ENCODE measurements around the gene TOR2A. TPM values are rescaled to one million over a fixed set of nuclear protein-coding genes. Genes with fewer than 3 reads are reported as not detected.

The TOR2A gene
- polyA plus RNA-seq, 1 donor (not counting 4 experiments of a cell fraction or from before 2014, with no cell fraction given) = 2.3 TPM

DNA sequence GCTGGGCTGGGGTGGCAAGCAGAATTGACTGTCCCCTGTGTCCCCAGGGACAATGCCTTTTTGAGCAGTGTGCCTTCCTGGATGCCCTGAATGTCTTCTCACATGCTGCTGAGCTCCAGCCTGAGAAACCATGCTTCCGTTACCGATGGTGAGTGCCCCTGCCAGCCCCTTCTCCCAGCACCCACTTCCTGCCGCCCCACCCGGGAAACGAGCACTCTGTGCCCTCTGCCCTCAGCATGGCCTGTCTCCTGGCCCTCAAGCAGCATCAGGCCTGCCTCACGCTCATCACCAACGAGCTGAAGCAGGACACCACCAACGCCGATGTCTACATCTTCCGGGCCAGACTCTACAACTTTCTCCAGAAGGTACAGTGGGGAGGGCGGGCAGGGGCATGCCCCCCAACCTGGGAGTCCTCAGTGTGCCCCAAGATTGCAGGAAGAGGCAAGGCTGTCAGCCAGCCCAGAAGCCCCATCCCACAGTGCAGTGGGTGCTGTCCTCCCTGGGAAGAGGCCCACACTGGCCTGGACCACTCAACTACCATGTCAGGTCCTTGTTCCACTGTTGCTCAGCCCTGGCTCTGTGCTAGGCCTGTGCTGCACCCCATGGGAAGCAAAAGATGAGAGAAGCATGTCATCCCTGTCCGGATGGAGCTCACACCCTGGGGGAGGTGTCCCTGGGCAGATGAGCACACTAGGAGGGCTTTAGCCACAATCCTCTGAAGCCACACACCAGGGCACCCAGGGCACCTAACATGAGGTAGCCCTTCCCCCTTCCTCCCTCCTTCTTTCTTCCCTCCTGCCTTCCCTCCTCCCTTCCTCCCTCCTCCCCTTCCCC, 14.8 kb downstream of the TOR2A start:
- Histone ChIP-seq H4K20me1 (ENCODE audit: control insufficient read depth, extremely low read depth, insufficient read depth, low read length) (no peaks in the 10 kb centered on the region), H3K36me3 (ENCODE audit: control insufficient read depth in 2 of 2, extremely low read depth in 1 of 2, insufficient read depth in 2 of 2, low read length in 2 of 2) (no peaks in the 10 kb centered on the region), H3K9me1 (ENCODE audit: control insufficient read depth, extremely low read depth, insufficient read depth, low read length) (no peaks in the 10 kb centered on the region), H3K4me1 (ENCODE audit: control insufficient read depth, extremely low read depth, insufficient read depth, low read length) (peaks cover 20% of the 10 kb centered on the region), H3K4me2 (ENCODE audit: control insufficient read depth, extremely low read depth, insufficient read depth, low read depth, low read length) (no peak overlapping the region), H3K27ac (ENCODE audit: control insufficient read depth, insufficient read depth, low read length) (no peak overlapping the region), H3K9ac (ENCODE audit: control insufficient read depth, extremely low read depth, insufficient read depth, low read length) (no peak overlapping the region), H2AFZ (ENCODE audit: control insufficient read depth, low read length) (no peak overlapping the region), H3K4me3 (ENCODE audit: control insufficient read depth in 2 of 3, extremely low read depth in 1 of 3, insufficient read depth in 2 of 3, low read depth in 1 of 3, low read length in 3 of 3) (no peak overlapping the region), H3K79me2 (ENCODE audit: control insufficient read depth, insufficient read depth, low read length) (no peaks in the 10 kb centered on the region), H3K9me3 (ENCODE audit: control insufficient read depth, low read depth, low read length) (no peaks in the 10 kb centered on the region), H3K27me3 (ENCODE audit: control insufficient read depth, extremely low read depth, insufficient read depth, low read length) (no peaks in the 10 kb centered on the region)
- dilution Hi-C loops (cut with MboI; ENCODE audit: extremely low pct_ligation_motif_present, low sequenced_read_pairs) = no loop called here
- TF ChIP-seq, protein P1, sequence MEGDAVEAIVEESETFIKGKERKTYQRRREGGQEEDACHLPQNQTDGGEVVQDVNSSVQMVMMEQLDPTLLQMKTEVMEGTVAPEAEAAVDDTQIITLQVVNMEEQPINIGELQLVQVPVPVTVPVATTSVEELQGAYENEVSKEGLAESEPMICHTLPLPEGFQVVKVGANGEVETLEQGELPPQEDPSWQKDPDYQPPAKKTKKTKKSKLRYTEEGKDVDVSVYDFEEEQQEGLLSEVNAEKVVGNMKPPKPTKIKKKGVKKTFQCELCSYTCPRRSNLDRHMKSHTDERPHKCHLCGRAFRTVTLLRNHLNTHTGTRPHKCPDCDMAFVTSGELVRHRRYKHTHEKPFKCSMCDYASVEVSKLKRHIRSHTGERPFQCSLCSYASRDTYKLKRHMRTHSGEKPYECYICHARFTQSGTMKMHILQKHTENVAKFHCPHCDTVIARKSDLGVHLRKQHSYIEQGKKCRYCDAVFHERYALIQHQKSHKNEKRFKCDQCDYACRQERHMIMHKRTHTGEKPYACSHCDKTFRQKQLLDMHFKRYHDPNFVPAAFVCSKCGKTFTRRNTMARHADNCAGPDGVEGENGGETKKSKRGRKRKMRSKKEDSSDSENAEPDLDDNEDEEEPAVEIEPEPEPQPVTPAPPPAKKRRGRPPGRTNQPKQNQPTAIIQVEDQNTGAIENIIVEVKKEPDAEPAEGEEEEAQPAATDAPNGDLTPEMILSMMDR (optimal IDR thresholded peaks at IDR 0.05 in 1 of 3, IDR thresholded peaks at IDR 0.05 in 1 of 3, conservative IDR thresholded peaks at IDR 0.05 in 1 of 3; ENCODE audit: extremely low read depth in 1 of 3, insufficient read depth in 2 of 3, low read length in 3 of 3) = no peak
- TF ChIP-seq EZH2 (IDR thresholded peaks at IDR 0.05; ENCODE audit: low read length) = no peak
- FAIRE-seq (no peak), DNase-seq (ENCODE audit: low read depth, low spot score) (no peak)

GRCh38 chr9:127717766-127718165, 17.3 kb downstream of the TOR2A start:
- no peak overlapping the region for H3K4me2 ChIP-seq (ENCODE audit: control insufficient read depth, extremely low read depth, insufficient read depth, low read depth, low read length)
- TF ChIP-seq, protein P1 (optimal IDR thresholded peaks at IDR 0.05 in 1 of 3, IDR thresholded peaks at IDR 0.05 in 1 of 3, conservative IDR thresholded peaks at IDR 0.05 in 1 of 3; ENCODE audit: extremely low read depth in 1 of 3, insufficient read depth in 2 of 3, low read length in 3 of 3) = no peak
- no peak for TF ChIP-seq EZH2 (IDR thresholded peaks at IDR 0.05; ENCODE audit: low read length)
- peaks cover 9% of the 10 kb centered on the region for H3K79me2 ChIP-seq (ENCODE audit: control insufficient read depth, insufficient read depth, low read length)
- no peaks in the 10 kb centered on the region for H3K9me1 ChIP-seq (ENCODE audit: control insufficient read depth, extremely low read depth, insufficient read depth, low read length)
- H3K9ac ChIP-seq (ENCODE audit: control insufficient read depth, extremely low read depth, insufficient read depth, low read length) = no peak overlapping the region
- peaks cover 18% of the 10 kb centered on the region for H3K4me1 ChIP-seq (ENCODE audit: control insufficient read depth, extremely low read depth, insufficient read depth, low read length)
- H3K9me3 ChIP-seq (ENCODE audit: control insufficient read depth, low read depth, low read length) = no peaks in the 10 kb centered on the region
- H3K27ac ChIP-seq (ENCODE audit: control insufficient read depth, insufficient read depth, low read length) = no peak overlapping the region
- DNase-seq (ENCODE audit: low read depth, low spot score) (no peak), FAIRE-seq (no peak)
- peaks cover 0 to under 1% of the 10 kb centered on the region in 2 experiments for H3K36me3 ChIP-seq (ENCODE audit: control insufficient read depth in 2 of 2, extremely low read depth in 1 of 2, insufficient read depth in 2 of 2, low read length in 2 of 2)
- H4K20me1 ChIP-seq (ENCODE audit: control insufficient read depth, extremely low read depth, insufficient read depth, low read length) = no peaks in the 10 kb centered on the region
- H2AFZ ChIP-seq (ENCODE audit: control insufficient read depth, low read length) = no peak overlapping the region
- H3K4me3 ChIP-seq (ENCODE audit: control insufficient read depth in 2 of 3, extremely low read depth in 1 of 3, insufficient read depth in 2 of 3, low read depth in 1 of 3, low read length in 3 of 3) = no peak overlapping the region
- no peaks in the 10 kb centered on the region for H3K27me3 ChIP-seq (ENCODE audit: control insufficient read depth, extremely low read depth, insufficient read depth, low read length)
- dilution Hi-C loops (cut with MboI; ENCODE audit: extremely low pct_ligation_motif_present, low sequenced_read_pairs) = no loop called here
